ENCODE data around the gene CLDN14. TPM values are rescaled to one million over a fixed set of nuclear protein-coding genes. Genes with fewer than 3 reads are reported as not detected.

The CLDN14 gene
- total RNA-seq, 1 experiment from 2014 or later, result not detected

DNA sequence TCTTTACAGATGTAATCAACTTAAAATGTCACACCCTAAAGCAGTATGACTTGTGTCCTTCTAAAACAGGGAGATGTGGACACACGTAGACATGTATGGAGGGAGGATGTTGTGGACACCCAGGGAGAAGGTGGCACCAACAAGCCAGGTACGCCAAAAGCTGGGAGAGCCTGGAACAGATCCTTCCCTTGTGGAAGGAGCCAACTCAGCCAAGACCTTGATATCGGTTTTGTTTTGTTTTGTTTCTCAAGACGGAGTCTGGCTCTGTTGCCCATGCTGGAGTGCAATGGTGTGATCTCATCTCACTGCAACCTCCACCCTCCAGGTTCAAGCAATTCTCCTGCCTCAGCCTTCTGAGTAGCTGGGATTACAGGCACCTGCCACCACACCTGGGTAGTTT is 49.1 kb downstream of the CLDN14 start:
- no peak overlapping the region for H4K91ac ChIP-seq (ENCODE audit: insufficient read length, low read depth, low read length)
- H4K8ac ChIP-seq (replicated peaks; ENCODE audit: insufficient read length, low read depth, low read length), result no peak overlapping the region
- H3K56ac ChIP-seq (ENCODE audit: insufficient read length, low read depth, low read length), result no peak overlapping the region
- H3K4me1 ChIP-seq (ENCODE audit: insufficient read depth, low read length), result 0 out of 2 replicates have a peak, but pooled peaks cover 2% of the 10 kb centered on the region
- no peak overlapping the region for H2BK12ac ChIP-seq (ENCODE audit: insufficient read length, low read depth, low read length)
- H3K79me1 ChIP-seq (ENCODE audit: insufficient read depth, low read depth, low read length, poor library complexity, severe bottlenecking), result no peaks in the 10 kb centered on the region
- no peaks in the 10 kb centered on the region for H3K23me2 ChIP-seq (ENCODE audit: insufficient read length, low read depth, low read length, poor library complexity, severe bottlenecking)
- H2AFZ ChIP-seq (ENCODE audit: low read length), result no peak overlapping the region
- H2AK5ac ChIP-seq (ENCODE audit: insufficient read length, low read length), result no peak overlapping the region
- H3K23ac ChIP-seq (ENCODE audit: insufficient read length, low read depth, low read length), result no peak overlapping the region
- H2BK5ac ChIP-seq (ENCODE audit: insufficient read length, low read length), result no peak overlapping the region
- Mint-ChIP-seq H3K4me1 (peaks cover 17 to 22% of the 10 kb centered on the region in 2 experiments), H3K9me3 (no peaks in the 10 kb centered on the region; a peak in 1 of 5 replicates), H3K36me3 (ENCODE audit: insufficient read depth in 1 of 3, low read depth in 3 of 3) (no peaks in the 10 kb centered on the region), H3K4me3 (no peak overlapping the region), H3K27ac (no peak overlapping the region; a peak in 1 of 7 replicates), H3K27me3 (ENCODE audit: low read depth) (no peaks in the 10 kb centered on the region)
- no peaks in the 10 kb centered on the region for H4K20me1 ChIP-seq (ENCODE audit: control insufficient read depth, insufficient read depth, insufficient read length)
- no peak overlapping the region for H3K4me2 ChIP-seq (ENCODE audit: insufficient read depth, insufficient read length, low read length)
- no peak overlapping the region for H2BK20ac ChIP-seq (ENCODE audit: low read depth, low read length, poor library complexity, severe bottlenecking)
- WGBS (ENCODE audit: extremely low coverage, insufficient read length, low lambda C conversion rate), result no CpG with 5 or more reads among the region's 4 CpGs
- no peaks in the 10 kb centered on the region for H3K79me2 ChIP-seq (ENCODE audit: insufficient read depth, low read length)
- H4K5ac ChIP-seq (ENCODE audit: insufficient read length, low read depth, low read length), result no peak overlapping the region
- H3K14ac ChIP-seq (ENCODE audit: insufficient read depth, low read length), result no peak overlapping the region
- no peak overlapping the region for H2BK120ac ChIP-seq (ENCODE audit: low read depth, low read length, poor library complexity, severe bottlenecking)
- H3K18ac ChIP-seq (ENCODE audit: insufficient read length, low read depth, low read length), result no peak overlapping the region
- H3K27me3 ChIP-seq (ENCODE audit: insufficient read depth, low read length), result no peaks in the 10 kb centered on the region
- H3K9ac ChIP-seq (ENCODE audit: extremely low read depth, insufficient read length, low read length), result no peak overlapping the region
- H3K4ac ChIP-seq (ENCODE audit: low read depth, low read length), result no peak overlapping the region
- H3K27ac ChIP-seq (ENCODE audit: insufficient read length, low read depth, low read length), result no peak overlapping the region
- TF ChIP-seq, protein P1, sequence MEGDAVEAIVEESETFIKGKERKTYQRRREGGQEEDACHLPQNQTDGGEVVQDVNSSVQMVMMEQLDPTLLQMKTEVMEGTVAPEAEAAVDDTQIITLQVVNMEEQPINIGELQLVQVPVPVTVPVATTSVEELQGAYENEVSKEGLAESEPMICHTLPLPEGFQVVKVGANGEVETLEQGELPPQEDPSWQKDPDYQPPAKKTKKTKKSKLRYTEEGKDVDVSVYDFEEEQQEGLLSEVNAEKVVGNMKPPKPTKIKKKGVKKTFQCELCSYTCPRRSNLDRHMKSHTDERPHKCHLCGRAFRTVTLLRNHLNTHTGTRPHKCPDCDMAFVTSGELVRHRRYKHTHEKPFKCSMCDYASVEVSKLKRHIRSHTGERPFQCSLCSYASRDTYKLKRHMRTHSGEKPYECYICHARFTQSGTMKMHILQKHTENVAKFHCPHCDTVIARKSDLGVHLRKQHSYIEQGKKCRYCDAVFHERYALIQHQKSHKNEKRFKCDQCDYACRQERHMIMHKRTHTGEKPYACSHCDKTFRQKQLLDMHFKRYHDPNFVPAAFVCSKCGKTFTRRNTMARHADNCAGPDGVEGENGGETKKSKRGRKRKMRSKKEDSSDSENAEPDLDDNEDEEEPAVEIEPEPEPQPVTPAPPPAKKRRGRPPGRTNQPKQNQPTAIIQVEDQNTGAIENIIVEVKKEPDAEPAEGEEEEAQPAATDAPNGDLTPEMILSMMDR (conservative IDR thresholded peaks at IDR 0.05), result no peak
- H3K9me3 ChIP-seq (ENCODE audit: control insufficient read depth, low read depth, low read length), result no peaks in the 10 kb centered on the region
- no peak overlapping the region for H2BK15ac ChIP-seq (ENCODE audit: low read depth, low read length)
- no peak overlapping the region for H3T11ph ChIP-seq (ENCODE audit: low read length)
- DNase-seq, result no peak

All from H9 (cell line).